ENCODE measurements around the gene NAV2.

- TF ChIP-seq CTCF (optimal IDR thresholded peaks at IDR 0.05 in 1 of 3, IDR thresholded peaks at IDR 0.05 in 1 of 3, conservative IDR thresholded peaks at IDR 0.05 in 1 of 3; ENCODE audit: extremely low read depth in 1 of 3, insufficient read depth in 2 of 3, low read length in 3 of 3), result no peak
- no peak for TF ChIP-seq EZH2 (IDR thresholded peaks at IDR 0.05; ENCODE audit: low read length)
Measured at GRCh38 chr11:19772480-19772879, 59.8 kb downstream of the NAV2 start.
